Stimulated activated CD8-positive, alpha-beta memory T cell treated with anti-CD3 and anti-CD28 coated beads, Interleukin-7, amount 100 ng/mL, for 1 hour (primary cell): ENCODE data around the gene COL12A1.

Experiments
- DNase-seq, 2 donors: peaks; one replicate each; pipeline ENCODE4 v3.0.0-alpha.2; 2020; ENCODE audit warnings: low read depth in 2 of 2

COL12A1 gene

DNA sequence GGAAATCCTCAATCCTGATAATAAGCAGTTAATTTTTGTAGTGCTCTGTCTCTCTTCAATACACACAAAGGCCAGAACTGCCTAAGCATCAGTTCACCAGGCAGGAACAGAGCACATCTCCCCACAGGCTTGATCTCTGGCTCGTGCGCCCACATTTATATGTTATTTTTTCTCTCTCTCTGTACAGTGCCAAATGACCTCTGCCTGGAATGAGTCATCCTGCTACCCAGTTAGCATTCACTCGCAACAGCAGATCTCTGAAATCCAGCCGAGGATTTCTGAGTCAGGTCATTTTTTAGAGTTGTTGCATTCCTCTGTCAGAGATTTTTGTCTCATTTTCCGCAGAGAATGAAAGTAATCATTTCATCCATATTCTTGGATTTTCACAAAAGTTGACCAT lies 107.1 kb downstream of the COL12A1 start:
- DNase-seq = no peak

DNA sequence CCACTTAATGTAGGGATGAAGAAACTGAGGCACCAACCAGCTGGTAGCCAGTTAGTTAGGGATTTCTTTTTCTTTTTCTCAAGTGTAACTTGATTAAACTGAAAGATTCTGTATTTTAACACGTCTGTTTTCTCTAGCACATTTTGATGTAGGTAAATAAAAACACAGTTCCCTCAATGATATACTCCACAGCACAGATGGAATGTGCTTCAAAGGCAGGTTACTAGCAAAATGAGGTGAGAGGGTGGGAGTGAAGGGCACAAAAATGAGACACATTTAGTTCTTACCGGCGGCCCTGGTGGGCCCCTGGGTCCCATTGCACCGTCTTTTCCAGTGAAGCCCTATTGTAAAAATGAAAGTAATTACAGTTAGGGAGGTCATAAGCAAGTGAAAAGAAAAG lies 108.9 kb downstream of the COL12A1 start:
- DNase-seq = no peak

DNA sequence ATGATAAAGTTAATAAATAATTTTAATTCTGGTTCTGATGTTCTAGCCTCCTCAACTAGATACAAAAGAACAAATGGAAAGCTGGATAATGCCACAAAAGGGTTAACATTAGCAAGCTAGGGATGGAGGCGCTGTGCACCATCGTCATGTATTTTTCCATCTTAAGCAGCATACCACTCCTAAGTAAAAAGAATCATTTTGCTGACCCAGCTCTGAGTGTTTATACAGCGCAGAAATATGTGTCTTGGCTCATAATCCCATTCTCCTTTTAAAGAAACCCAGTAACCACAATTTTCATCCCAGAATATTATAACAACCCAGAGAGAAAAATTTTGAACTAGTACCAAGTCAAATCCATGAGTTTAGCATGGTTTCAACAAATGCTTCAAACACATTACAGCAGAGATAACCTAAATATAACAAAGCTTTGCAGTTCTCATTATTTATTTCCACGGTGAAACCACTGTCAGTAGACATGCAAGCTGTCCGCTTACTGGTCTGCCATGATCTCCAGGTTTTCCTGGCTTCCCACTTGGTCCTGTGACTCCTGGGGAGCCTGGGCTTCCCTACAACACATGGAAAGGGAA lies 111.1 kb downstream of the COL12A1 start:
- no peak for DNase-seq

DNA sequence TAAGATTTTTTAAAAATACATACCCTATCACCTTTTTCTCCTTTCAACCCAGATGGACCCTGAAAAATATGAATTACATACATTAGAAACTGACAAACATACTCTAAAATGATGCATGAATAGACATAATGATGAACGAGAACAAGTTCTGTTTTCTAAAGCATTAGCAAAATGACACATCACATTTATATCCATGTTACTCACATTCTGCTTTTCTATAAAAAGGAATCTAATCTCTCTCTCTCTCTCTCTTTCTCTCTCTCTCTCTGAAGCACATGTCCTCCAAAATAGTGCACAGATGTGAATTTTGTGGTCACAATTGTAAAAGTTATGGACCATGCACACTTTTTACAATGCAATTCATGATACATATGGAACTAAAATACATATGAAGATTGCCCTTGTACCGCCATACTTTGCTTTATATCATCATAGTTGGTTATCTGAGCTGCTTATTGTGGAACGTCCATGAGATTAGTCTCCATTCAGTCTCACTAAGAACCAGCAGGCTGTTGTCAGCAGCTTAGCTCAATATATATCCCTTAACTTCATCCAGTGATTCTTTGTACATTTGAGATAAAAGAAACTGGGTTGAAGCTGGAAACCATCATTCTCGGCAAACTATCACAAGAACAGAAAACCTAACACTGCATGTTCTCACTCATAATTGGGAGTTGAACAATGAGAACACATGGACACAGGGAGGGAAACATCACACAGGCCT lies 114.2 kb downstream of the COL12A1 start:
- no peak for DNase-seq

DNA sequence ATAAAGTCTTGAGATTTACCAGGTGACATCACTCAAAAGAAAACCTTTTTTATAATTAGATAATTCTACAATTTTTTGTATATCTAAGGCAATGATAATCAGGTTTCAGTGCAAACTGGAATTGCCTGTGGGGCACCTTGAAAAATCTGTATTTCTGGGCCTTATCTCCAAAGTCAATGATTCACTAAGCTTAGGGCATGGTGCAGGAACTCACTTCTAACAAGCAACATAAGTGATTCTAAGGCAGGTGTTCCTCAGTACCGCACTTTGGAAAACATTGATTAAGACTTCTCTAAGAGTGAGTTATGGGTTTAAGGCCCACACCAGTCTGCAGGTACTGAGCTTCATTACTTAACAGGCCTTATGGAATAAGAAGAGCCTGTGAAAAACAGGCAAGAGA lies 115.3 kb downstream of the COL12A1 start:
- no peak for DNase-seq

DNA sequence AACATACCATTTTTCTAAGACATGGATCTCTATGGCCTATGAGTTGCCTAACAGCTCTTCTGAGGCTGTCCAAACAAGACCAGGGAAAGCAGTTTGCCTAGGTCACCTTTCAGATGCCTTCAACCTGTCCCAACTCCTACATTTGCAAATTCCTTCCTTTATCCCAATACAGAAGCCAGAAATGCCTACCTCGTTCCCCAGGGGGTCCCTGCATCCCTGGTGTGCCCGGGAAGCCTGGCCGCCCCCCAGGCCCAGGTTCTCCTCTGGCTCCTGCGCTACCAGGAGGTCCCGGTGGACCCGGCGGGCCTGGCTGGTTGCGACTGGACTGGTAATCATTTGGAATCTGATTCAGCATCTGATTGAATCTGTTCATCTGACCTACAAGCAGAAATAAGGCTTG lies 115.9 kb downstream of the COL12A1 start:
- no peak for DNase-seq

DNA sequence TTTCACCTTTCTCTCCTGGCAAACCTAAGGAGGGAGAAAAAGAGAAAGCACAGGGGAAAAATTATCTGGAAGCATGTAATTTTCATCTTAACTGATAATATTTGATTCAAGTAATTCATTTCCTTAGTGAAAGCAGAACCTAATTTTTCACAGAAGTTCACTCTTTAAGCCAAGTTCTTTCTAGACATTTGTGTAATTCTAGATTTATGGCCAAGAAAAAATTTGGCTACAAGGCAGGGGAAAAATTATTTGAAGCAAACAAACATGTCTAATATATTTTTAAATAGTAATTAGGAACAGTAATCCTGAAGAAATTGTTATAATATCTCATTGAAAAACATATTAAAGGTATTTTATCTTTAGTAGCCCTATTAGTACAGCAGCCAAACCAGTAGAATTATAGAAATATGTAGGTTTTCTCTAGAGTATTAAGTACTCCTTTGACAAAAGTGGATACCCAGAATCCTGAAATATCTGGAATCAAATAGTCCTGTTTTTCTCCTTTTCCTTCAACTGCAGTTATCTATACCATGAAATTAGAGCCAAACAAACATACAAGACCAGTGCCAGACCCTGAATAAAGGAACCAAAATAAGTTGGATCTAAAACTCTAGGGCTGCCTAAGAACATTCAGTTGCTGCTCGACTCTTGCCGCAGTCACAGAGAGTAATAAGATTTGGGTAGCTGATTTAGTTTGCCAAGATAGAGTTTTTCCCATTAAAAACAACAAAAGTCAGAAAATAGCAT lies 116.5 kb downstream of the COL12A1 start:
- no peak for DNase-seq

DNA sequence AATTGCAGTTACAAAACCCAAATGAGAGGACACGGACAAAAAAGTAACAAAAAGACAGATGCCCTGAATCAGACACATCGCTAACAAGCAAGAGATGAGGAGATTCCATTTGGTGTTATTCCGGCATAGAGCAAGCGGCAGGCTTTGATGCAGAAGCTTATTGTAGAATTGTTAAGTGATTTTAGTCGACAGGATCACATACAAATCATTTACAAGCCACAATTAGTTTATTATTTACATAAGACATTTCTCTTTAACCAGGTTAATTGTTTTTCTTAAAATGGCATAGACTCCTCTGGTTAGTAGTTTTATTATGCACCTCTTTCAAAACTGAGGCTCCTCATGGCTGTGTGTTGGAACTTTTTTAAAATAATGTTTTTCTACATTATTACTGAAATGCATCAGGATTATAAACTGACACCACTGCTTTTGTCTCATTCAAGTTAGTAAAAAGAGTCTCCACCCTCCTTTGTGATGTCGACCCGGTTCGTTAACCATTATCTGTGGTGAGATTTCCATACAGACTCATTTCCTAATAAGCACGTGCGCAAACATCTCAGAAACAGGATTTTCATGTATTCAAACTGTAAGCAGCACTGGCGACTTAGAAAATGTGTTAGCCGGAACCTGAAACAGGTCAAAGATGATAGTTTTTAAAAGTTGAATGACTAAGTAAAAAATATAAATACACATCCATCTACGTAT lies 119.8 kb downstream of the COL12A1 start:
- DNase-seq = no peak

DNA sequence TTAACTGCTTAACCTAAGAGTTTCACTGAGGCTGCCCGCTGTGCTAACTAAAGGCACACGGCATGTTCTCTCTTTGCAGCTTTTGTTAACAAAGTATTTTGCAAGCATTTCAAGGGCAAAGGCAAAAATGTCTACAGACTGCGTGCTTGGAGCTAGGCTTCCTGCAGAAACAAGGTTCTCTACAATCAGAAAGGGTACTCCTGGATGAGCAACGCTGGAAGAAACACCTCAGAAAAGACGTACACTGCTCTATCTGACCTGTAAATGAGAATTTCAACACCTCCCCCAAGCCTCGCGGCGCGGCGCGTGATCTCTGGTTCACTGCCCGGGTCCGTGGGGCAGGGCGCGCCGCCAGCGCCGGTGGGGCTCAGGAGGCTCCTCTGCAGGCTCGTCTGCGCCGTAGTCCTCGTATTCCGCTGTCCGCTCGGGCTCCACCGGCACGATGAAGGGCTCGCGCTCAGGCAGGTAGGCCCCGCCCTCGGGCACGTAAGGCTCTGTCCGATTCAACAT lies 120.9 kb downstream of the COL12A1 start:
- DNase-seq = no peak

DNA sequence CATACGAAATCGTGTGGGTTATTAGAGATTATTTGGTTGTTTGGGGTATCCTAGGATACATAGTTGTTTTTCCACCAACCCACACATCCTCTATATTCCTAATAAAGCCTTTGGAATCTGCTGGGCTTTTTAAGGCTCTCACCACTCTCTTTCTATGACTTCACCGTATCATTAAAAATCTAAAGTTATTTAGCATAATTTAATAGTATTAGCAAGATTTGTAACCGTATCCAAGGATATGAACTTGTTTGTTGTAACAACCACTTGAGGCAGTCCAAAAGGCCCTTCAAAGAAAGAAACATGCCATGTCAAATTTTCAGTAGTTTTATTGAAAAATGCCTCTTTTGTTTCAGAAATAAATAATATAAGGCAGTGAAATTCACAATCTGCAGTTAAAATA lies 121.8 kb downstream of the COL12A1 start:
- DNase-seq = no peak

DNA sequence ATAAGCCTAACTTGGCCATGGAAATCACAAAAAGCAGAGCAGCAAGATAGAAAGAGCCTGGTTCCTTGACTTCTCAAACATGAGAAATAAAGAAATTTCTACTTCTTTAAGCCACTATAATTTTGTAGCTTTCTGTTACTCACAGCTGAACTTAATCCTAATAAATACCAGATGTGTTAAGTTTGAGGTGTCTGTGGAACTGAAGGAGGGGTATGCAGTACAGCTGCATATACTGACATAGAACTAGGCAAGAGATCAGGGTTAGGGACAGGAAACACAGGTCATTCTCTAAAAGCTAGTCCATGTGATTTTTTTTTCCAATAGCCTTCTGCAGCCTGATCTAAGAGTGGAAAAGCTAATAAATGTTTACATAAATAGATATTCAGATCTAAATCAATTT lies 123.9 kb downstream of the COL12A1 start:
- no peak for DNase-seq

DNA sequence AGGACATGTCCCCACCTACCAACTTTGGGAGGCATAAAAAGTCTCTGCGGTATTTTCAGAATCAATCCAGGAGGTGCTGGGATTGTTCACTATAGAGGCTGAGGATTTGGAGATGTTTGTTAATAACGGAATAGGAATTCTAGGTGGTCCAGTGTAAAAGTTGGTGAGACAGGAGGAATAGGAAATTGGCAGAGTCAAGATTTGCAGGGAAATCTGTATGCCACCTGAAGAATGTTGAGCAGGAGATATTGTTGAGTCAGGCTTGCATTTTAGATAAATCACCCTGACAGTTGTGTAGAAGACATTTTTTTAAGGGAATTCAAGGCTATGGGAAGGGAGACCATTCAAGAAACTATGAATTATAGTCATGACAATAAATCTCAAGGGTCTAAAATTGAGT lies 124.8 kb downstream of the COL12A1 start:
- DNase-seq = no peak

DNA sequence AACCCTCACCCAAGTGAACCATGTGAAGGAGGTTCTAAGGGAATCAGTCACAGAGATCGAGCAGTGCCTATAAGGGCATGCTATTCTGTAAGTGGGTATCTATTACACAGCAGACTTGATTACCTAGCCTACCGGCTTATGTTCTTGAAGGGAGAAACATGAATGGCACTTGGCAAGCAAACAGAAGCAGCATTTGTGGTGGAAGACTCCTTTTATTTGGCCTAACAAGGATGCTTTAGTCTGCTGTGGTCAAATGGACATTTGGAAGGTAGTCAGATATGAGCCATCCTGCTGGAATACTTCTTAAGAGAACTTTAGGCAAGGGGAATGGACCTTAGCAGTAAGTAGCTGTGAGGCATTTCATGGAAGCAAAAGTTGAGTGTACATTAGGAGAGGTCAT lies 126.3 kb downstream of the COL12A1 start:
- no peak for DNase-seq

DNA sequence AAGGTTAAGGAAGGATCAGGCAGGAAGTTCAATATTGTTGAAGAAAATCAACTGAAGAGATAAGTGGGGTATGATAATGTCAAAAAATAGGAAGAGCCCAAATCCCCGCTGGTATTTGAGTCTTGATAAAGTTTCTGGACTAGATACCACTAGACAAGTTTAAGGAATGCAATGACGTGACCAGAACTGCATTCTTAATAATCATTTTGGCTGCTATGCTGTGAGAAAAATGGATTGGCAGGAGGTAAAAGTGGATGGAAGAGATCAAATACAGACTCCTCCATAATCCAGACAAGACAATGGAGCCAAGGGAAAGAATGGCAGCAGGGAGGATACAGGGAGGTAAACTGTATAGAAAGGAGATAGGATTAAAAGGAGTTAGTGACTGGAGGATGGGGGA lies 128.2 kb downstream of the COL12A1 start:
- DNase-seq = no peak

DNA sequence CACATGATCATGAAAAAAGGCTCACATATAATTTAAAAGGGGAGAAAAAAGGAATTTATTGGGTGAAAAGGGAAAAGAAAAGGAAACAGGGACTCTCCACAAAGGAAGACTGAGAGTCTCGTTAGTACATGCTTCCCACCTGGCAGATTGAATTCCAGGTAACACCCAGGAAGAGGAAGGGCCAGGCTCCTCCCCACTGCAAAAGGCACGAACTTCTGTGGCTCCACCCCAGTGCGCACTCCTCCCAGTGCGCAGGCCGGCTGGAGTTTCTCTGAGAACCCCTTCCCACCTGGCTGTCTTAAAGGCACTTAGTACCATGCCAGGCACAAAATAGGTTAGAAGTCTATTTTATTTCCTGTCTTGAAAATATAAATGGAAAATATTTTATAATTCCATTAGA lies 129.8 kb downstream of the COL12A1 start:
- no peak for DNase-seq

DNA sequence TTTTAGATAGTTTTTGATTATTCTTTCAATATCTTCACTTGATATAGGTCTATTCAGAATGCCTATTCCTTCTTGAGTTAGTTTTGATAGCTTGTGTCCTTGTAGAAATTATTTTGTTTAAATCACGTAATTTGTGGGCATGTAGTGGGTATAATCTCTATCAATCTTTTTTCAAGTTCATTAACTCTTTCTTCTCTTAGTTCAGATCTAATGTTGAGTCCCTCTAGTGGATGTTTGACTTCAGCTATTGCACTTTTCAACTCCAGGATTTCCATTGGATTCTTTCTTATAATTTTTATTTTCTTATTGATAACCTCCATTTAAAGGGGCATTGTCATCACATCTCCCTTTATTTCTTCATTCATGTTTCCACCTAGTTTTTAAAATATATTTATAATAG lies 135.6 kb downstream of the COL12A1 start:
- no peak for DNase-seq

DNA sequence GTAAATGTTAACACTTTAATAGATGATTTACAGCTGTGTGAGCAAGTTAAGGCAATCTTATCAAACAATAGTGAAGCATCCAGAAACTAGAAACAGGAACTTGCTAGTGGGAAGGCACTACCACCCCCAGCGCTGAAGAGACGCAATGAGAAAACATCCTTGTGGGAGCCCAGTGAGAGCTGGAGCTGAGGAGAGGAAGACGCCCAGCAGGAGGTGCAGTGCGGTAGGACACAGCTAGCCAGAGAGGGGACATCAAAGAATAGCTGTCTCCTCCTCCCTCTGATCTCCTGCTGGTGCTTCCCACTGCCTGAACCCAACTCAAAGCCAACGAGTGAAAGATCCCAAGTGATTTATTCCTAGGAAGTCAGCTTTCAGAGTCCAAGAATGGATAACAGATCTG lies 140.3 kb downstream of the COL12A1 start:
- no peak for DNase-seq

DNA sequence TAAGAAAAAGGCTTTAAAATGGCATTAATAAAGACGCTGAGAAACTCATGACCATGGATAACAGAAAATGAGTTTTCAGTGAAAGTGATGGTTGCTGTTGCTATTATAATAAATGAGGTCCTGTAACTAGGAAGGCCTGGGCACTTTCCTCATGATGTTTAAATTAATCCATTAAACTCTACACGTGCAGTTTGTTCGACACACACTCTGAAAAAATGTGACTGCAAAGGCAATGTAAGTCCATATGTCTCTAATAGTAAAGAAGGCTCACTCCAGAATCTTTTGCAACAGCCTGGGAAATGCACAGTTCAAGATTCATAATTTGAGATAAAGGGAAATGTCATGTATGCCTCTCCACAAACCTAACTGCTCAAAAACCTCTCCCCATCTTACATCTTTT lies 153.4 kb downstream of the COL12A1 start:
- no peak for DNase-seq

DNA sequence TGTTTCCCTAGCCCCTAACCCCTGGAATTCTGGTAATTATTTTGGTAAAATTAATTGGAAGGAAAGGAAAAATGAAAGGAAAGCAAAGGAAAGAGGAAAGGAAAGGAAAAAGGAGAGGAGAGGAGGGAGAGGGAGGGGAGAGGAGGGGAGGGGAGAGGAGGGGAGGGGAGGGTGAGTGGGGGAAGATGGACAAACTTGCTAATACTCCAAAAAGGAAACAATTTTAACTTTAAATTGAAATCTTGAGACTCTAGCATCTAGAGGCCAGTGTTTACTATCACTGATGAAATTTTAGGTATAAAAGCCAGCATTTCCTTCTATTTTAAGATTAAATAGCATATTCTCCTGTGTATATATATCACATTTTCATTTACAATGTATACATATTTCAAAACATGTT lies 156.5 kb downstream of the COL12A1 start:
- DNase-seq = no peak

DNA sequence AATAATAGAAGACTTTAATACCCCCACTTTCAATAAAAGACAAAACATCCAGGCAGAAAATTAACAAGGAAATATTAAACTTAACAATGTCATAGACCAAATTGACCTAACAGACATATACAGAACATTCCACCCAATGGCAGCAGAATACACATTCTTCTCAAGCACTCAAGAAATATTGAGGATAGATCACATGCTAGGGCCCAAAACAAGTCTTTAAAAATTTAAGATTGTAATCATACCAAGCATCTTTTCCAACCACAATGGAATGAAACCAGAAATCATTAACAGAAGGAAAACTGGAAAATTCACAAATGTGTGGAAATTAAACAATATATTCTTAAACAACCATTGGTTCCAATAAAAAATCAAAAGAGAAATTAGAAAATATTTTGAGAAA lies 161.0 kb downstream of the COL12A1 start:
- DNase-seq = no peak

DNA sequence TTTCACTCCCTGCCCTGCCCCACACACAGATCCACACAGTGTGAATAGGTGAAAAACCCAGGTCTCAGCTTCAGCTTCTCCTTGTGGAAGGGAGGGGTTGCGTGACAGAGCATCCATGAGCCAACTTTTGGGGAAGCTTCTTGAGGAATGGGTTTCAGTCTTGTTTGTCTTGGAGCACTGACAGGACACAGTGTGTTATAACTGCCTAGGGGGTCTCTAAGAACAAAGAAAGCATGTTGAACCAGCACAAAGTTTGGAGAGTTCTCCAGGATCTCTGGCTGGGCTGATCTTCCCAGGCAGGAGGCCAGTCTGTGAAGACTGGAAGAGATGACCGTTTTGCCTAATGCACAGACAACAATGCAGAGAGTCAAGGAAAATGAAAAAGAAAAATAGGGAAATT lies 164.5 kb downstream of the COL12A1 start:
- no peak for DNase-seq
